Measurements from ENCODE around the gene ZFR. TPM values are rescaled to one million over a fixed set of nuclear protein-coding genes. Genes with fewer than 3 reads are reported as not detected.
"Not testable (repeated sequence)": the region's sequence is repeated elsewhere in the genome, so short reads cannot be mapped to it uniquely, and the experiment has no call there.

ZFR gene
- total RNA-seq, 2 donors from 2014 or later: 63.7 to 70.4 TPM

DNA sequence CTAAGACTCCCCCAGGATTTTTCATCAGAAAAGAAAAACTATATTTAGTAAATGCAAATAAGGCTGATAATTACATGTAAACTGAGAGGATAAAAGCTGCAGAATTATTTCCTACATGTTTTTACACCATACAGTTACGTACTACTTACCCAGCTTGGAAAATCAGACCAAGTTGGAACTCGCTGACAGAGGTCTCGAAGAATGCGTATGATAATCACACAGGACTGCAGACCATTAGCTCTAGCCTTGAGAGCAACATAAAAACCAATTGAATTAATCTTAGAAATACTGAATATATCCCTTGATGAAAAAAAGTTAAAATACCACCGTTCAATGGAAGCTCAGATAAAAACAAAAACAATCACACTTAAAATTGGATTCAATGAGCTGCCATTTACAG is 65.6 kb downstream of the ZFR start:
- Mint-ChIP-seq H3K9me3 (no peaks in the 10 kb centered on the region), H3K27me3 (no peaks in the 10 kb centered on the region), H3K4me3 (no peak overlapping the region), H3K4me1 (no peaks in the 10 kb centered on the region), H3K27ac (no peak overlapping the region), H3K36me3 (ENCODE audit: low read depth) (peaks cover 99% of the 10 kb centered on the region)
- no peak for ATAC-seq (replicated peaks)

DNA sequence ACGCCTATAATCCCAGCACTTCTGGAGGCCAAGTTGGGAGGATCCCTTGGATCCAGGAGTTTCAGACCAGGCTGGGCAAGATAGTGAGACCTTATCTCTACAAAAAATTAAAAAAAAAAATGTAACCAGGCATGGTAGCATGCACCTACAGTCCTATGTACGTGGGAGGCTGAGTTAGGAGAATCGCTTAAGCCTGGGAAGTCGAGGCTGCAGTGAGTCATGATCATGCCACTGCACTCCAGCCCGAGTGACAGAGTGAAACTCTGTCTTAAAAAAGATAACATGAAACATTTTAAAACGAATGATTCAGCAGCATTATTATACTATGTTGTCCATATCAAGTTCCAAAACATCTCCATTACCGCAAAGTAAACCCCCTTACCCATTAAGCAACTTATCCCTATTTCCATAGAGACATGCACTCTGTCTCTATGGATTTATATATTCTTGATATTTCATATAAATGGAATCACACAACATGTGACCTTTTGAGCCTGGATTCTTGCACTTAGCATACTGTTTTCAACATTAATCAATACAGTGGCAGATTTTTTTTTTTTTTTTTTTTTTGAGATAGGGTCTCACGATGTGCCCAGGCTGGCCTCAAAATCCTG is 74.9 kb downstream of the ZFR start:
- H3K27ac Mint-ChIP-seq: peak overlapping the region; percentile 48
- H3K36me3 Mint-ChIP-seq (ENCODE audit: low read depth): peaks cover 87% of the 10 kb centered on the region
- no peaks in the 10 kb centered on the region for H3K9me3 Mint-ChIP-seq
- H3K4me1 Mint-ChIP-seq: peaks cover 8% of the 10 kb centered on the region
- no peak overlapping the region for H3K4me3 Mint-ChIP-seq
- ATAC-seq (replicated peaks): peak; percentile 56
- no peaks in the 10 kb centered on the region for H3K27me3 Mint-ChIP-seq

DNA sequence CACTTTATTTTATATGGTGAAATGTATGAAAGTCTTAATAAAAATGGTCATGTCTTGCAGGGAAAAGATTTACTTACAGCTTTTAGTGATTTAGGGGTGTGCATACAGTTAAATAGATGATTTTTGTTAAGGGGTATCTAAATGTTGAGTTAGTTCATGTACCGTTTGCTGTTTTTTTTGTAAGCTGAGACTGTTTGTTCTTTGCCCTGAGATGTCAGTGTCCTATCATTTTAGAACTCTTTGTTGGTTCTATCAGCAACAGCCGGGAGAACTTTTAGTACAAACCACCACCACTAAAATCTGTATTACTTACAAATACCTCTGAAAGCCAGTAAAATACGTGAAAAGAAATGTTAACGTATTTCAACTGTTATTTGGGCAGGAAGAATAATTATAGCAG is 75.5 kb downstream of the ZFR start:
- H3K36me3 Mint-ChIP-seq (ENCODE audit: low read depth): peaks cover 87% of the 10 kb centered on the region
- peaks cover 8% of the 10 kb centered on the region for H3K4me1 Mint-ChIP-seq
- H3K9me3 Mint-ChIP-seq: no peaks in the 10 kb centered on the region
- ATAC-seq (replicated peaks): no peak
- H3K4me3 Mint-ChIP-seq: no peak overlapping the region
- H3K27ac Mint-ChIP-seq: peak overlapping the region; percentile 48
- H3K27me3 Mint-ChIP-seq: no peaks in the 10 kb centered on the region

DNA sequence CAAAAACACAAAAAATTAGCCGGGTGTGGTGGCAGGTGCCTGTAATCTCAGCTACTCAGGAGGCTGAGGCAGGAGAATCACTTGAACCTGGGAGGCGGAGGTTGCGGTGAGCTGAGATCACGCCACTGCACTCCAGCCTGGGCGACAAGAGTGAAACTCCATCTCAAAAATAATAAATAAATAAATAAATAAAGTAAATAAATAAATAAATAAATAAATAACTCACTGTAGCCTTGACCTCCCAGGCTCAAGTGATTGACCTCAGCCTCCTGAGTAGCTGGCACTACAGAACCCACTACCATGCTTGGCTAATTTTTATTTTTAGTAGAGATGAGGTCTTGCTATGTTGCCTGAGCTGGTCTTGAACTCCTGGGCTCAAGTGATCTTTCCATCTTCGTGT is 77.3 kb downstream of the ZFR start:
- not testable (repeated sequence) for H3K9me3 Mint-ChIP-seq; H3K27ac Mint-ChIP-seq; H3K4me3 Mint-ChIP-seq; ATAC-seq (replicated peaks); H3K27me3 Mint-ChIP-seq; H3K4me1 Mint-ChIP-seq
- peaks cover 87% of the 10 kb centered on the region for H3K36me3 Mint-ChIP-seq (ENCODE audit: low read depth)

DNA sequence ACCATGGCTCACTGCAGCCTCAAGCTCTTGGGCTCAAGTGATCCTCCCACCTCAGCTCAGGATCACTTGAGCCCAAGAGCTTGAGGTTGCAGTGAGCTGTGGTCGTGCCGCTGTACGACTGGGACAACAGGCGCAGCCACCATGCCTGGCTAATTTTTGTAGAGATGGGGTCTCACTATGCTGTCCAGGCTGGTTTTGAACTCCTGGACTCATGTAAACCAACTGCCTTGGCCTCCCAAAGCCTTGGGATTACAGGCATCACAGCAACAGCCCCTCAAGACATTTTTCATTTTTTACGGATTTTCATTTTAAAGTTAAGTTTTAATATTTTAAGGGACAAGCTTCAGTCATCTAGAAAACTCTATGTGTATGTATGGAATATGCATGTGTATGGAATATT is 78.9 kb downstream of the ZFR start:
- H3K27me3 Mint-ChIP-seq: no peaks in the 10 kb centered on the region
- no peaks in the 10 kb centered on the region for H3K9me3 Mint-ChIP-seq
- no peak overlapping the region for H3K4me3 Mint-ChIP-seq
- peaks cover 4% of the 10 kb centered on the region for H3K4me1 Mint-ChIP-seq
- H3K27ac Mint-ChIP-seq: no peak overlapping the region
- no peak for ATAC-seq (replicated peaks)
- peaks cover 87% of the 10 kb centered on the region for H3K36me3 Mint-ChIP-seq (ENCODE audit: low read depth)

DNA sequence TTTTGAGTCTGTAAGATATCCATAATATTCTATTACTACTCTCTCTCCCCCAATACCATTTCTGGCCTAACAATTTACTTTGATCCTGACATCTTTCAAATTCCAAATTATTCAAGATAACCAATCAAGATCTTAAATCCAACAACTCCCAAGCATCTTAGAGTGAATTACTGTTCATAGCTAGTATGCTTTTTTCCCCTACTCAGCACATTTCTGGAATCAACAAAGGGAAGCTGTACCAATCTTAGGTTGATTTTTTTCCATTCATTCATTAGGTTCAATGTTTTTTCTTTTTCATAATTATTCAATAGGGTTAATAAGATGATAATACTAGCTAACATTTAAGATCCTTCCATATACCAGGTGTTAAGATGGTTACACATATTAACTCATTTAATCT is 81.5 kb downstream of the ZFR start:
- H3K9me3 Mint-ChIP-seq: no peaks in the 10 kb centered on the region
- H3K36me3 Mint-ChIP-seq (ENCODE audit: low read depth): peaks cover 86% of the 10 kb centered on the region
- no peaks in the 10 kb centered on the region for H3K4me1 Mint-ChIP-seq
- no peak overlapping the region for H3K4me3 Mint-ChIP-seq
- no peaks in the 10 kb centered on the region for H3K27me3 Mint-ChIP-seq
- ATAC-seq (replicated peaks): no peak
- H3K27ac Mint-ChIP-seq: no peak overlapping the region

DNA sequence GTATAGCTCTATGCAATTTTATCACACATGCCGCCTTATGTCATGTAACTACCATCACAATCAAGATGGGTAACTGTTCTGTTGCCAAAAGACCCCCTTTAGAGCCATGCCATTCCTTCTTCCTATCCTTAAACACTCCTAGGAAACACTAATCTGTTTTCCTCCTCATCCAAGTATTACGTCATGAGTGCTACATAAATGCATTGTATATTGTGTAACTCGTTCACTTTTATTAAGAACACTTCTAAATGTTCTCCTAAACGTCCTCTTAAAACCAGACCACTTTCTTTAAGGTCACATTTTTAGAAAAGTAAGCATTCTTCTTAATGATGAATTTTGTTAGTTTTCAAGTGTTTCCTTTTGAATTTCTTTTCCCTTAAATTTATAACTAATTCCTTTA is 82.0 kb downstream of the ZFR start:
- Mint-ChIP-seq H3K27ac (no peak overlapping the region), H3K36me3 (ENCODE audit: low read depth) (peaks cover 86% of the 10 kb centered on the region), H3K4me1 (no peaks in the 10 kb centered on the region), H3K27me3 (no peaks in the 10 kb centered on the region), H3K9me3 (no peaks in the 10 kb centered on the region), H3K4me3 (no peak overlapping the region)
- no peak for ATAC-seq (replicated peaks)

DNA sequence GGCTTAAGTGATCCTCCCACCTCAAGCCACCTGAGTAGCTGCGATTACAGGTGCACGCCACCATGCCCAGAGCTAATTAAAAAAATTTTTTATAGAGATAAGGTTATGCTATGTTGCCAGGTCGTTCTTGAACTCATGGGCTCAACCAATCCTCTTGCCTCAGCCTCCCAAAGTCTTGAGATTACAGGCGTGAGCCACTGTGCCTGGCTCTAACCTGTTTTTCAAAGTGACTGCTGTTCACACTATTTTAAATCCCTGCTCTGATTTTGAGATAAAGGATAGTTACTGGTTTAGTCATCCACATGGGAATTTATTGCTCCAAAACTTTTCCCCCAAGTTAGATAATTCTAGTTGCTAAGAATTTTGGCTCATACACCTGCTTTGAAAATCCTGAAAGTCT is 83.6 kb downstream of the ZFR start:
- no peak for ATAC-seq (replicated peaks)
- no peak overlapping the region for H3K4me3 Mint-ChIP-seq
- no peaks in the 10 kb centered on the region for H3K27me3 Mint-ChIP-seq
- no peaks in the 10 kb centered on the region for H3K4me1 Mint-ChIP-seq
- peaks cover 92% of the 10 kb centered on the region for H3K36me3 Mint-ChIP-seq (ENCODE audit: low read depth)
- no peak overlapping the region for H3K27ac Mint-ChIP-seq
- no peaks in the 10 kb centered on the region for H3K9me3 Mint-ChIP-seq

DNA sequence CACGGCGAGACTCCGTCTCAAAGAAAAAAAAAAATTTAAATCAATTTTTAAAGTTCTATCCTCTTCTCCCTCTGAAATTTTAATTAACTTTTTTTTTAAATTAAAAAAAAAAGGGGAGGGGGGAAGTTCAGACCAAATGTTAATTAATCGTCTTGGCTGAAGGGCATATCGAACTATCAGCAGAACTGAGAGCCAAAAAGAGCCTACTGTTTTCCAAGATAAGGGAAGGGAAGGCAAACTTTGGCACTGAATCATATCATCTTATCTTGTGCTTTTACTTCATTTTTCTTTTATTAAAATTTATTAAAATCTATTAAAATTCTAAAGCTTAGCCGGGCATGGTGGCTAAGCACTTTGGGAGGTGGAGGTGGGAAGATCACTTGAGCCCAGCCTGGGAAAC is 85.9 kb downstream of the ZFR start:
- ATAC-seq (replicated peaks): no peak
- H3K27me3 Mint-ChIP-seq: no peaks in the 10 kb centered on the region
- H3K4me1 Mint-ChIP-seq: no peaks in the 10 kb centered on the region
- no peaks in the 10 kb centered on the region for H3K9me3 Mint-ChIP-seq
- H3K27ac Mint-ChIP-seq: no peak overlapping the region
- peaks cover 92% of the 10 kb centered on the region for H3K36me3 Mint-ChIP-seq (ENCODE audit: low read depth)
- no peak overlapping the region for H3K4me3 Mint-ChIP-seq

DNA sequence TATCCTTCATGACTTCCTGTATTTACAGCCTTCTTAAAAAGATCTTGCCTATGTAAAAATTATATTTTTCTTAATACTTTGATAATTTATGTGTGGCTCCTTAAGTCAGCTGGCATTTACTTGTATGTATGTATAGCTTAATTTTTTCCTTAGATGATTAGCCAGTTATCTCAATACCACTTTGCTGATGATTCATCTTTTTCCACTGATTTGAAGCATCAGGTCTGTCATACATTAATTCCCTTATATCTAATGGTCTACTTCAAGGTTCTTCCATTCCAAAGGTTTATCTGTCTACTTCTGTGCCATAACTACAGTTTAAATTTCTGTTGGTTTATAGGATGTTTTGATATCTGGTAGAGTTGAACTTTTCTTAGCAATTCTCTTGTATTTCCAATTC is 86.9 kb downstream of the ZFR start:
- Mint-ChIP-seq H3K9me3 (no peaks in the 10 kb centered on the region), H3K27ac (peak overlapping the region; percentile 38), H3K4me1 (no peaks in the 10 kb centered on the region), H3K27me3 (no peaks in the 10 kb centered on the region), H3K36me3 (ENCODE audit: low read depth) (peaks cover 89% of the 10 kb centered on the region), H3K4me3 (no peak overlapping the region)
- peak; percentile 47 for ATAC-seq (replicated peaks)

DNA sequence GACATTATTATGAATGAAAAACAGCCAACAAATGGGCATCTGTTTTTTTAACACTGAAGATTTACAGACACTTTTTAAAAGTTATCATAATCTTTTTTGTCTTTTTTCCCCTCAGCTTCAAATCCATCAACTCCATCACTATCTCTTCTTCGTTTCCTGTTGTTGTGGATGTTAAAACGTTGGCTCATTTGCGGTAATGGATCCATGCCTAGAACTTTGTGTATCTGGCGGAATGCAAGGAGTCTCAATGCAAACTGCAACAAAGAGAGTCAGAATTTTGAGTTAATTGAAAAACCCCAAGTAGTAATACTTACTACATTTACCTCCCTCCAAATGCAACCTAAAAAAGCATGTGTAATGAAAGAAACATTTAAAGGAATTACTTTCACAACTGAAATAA is 88.9 kb downstream of the ZFR start:
- no peak for ATAC-seq (replicated peaks)
- H3K9me3 Mint-ChIP-seq: no peaks in the 10 kb centered on the region
- no peak overlapping the region for H3K4me3 Mint-ChIP-seq
- no peaks in the 10 kb centered on the region for H3K27me3 Mint-ChIP-seq
- no peaks in the 10 kb centered on the region for H3K4me1 Mint-ChIP-seq
- H3K36me3 Mint-ChIP-seq (ENCODE audit: low read depth): peaks cover 70% of the 10 kb centered on the region
- no peak overlapping the region for H3K27ac Mint-ChIP-seq

DNA sequence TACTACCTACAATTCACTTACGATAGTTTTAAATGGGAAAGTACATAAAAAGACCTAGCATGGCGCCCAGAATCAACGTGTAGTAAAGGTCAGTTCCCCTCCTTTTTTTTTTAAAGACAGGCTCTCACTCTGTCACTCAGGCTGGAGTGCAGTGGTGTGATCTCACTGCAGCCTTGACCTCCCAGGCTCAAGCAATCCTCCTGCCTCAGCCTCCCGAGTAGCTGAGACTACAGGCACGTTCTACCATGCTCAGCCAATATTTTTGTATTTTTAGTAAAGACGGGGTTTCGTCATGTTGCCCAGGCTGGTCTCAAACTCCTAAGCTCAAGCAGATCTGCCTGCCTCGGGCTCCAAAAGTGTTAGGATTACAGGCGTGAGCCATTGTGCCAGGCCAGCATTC is 91.1 kb downstream of the ZFR start:
- H3K27ac Mint-ChIP-seq: no peak overlapping the region
- no peak for ATAC-seq (replicated peaks)
- no peak overlapping the region for H3K4me3 Mint-ChIP-seq
- H3K9me3 Mint-ChIP-seq: peaks cover 2% of the 10 kb centered on the region
- H3K36me3 Mint-ChIP-seq (ENCODE audit: low read depth): peaks cover 51% of the 10 kb centered on the region
- no peaks in the 10 kb centered on the region for H3K27me3 Mint-ChIP-seq
- H3K4me1 Mint-ChIP-seq: no peaks in the 10 kb centered on the region

DNA sequence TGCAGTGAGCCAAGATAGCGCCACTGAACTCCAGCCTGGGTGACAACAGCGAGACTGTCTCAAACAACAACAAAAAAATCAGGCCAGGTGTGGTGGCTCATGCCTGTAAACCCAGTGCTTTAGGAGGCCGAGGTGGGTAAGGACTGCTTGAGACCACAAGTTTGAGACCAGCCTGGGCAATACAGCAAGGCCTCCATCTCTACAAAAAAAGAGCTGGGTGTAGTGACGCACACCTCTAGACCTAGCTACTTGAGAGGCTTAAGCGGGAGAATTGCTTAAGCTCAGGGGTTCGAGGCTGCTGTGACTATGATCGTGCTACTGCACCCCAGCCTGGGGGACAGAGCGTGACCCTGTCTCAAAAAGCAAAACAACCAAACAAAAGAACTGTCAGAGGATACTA is 91.9 kb downstream of the ZFR start:
- Mint-ChIP-seq H3K27ac (no peak overlapping the region), H3K4me3 (no peak overlapping the region), H3K4me1 (no peaks in the 10 kb centered on the region), H3K9me3 (peaks cover 3% of the 10 kb centered on the region), H3K36me3 (ENCODE audit: low read depth) (peaks cover 46% of the 10 kb centered on the region), H3K27me3 (no peaks in the 10 kb centered on the region)
- no peak for ATAC-seq (replicated peaks)

DNA sequence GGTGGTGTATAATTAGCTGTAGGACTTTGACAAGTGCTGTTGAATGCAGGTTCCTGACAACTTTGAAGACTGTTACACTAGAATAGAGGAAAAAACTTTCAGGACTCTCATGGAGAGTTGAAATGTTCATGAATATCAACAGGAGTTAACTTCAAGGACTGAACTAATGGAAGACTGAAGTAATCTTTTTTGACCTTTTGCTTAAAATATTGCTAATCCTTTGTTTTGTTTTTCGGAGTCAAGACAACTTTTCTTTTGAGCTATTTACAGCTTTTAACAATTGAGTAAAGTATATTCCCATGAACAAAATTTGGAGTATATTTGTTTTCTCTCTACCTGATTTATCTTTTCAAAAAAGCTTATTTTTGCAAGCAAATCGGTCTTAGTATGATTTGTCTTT is 97.7 kb downstream of the ZFR start:
- no peak for ATAC-seq (replicated peaks)
- Mint-ChIP-seq H3K27me3 (no peaks in the 10 kb centered on the region), H3K27ac (no peak overlapping the region), H3K36me3 (ENCODE audit: low read depth) (no peaks in the 10 kb centered on the region), H3K4me3 (no peak overlapping the region), H3K4me1 (no peaks in the 10 kb centered on the region), H3K9me3 (peaks cover 3% of the 10 kb centered on the region)

DNA sequence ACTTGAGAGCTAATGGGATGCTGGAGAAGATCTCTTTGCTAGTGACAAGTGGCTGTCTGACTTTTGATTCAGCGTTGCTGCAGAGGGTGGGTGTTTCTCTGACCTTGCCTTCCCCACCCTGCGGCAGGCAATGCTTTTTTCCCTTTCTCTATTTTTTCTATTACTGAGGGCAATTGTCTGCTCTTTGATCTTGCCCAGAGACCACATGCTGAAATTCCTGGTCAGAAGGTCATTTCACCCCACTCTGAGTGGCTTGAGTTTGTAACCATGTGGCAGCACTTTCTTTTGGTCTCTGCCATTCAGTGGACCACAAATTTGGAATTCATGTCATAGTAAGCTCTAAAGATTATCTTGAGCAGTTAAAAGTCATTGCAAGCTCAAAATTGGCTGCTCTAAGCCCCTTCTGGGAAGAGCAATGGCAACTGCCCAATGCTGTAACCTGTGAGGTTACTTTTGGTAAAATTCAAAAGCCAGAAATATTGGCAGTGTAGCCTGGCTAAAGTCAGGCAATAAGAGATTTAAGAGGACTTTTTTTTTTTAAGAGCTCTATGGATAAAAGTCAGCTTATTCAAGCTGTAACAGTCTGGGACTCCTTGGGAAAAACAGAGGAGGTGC is 101.4 kb downstream of the ZFR start:
- peaks cover 3% of the 10 kb centered on the region for H3K9me3 Mint-ChIP-seq
- no peaks in the 10 kb centered on the region for H3K27me3 Mint-ChIP-seq
- no peaks in the 10 kb centered on the region for H3K36me3 Mint-ChIP-seq (ENCODE audit: low read depth)
- no peak overlapping the region for H3K27ac Mint-ChIP-seq
- H3K4me1 Mint-ChIP-seq: no peaks in the 10 kb centered on the region
- ATAC-seq (replicated peaks): no peak
- no peak overlapping the region for H3K4me3 Mint-ChIP-seq

DNA sequence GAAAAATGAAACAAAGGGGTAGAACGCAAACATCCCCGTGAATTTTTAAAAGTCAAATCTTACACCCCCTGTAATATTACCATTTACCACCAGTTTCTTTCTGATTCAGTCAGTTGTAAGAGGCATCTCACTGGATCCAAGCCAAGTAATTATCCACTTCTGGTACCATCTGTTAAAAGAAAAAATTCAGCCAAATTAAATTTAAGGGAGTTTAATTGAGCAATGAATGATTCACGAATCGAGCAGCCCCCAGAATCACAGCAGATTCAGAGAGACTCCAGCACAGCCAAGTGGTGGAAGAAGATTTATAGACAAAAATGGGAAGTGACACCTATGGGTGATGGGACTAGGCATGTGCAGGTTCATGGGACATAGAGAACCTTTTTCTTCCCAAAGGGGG is 101.9 kb downstream of the ZFR start:
- Mint-ChIP-seq H3K9me3 (peaks cover 3% of the 10 kb centered on the region), H3K36me3 (ENCODE audit: low read depth) (no peaks in the 10 kb centered on the region), H3K27me3 (no peaks in the 10 kb centered on the region), H3K4me1 (no peaks in the 10 kb centered on the region), H3K4me3 (no peak overlapping the region), H3K27ac (no peak overlapping the region)
- no peak for ATAC-seq (replicated peaks)
